ENCODE results near the gene DAZAP1. TPM values are rescaled to one million over a fixed set of nuclear protein-coding genes. Genes with fewer than 3 reads are reported as not detected.
"Not testable (repeated sequence)": the region's sequence is repeated elsewhere in the genome, so short reads cannot be mapped to it uniquely, and the experiment has no call there.

Gene DAZAP1
- total RNA-seq, 4 donors from 2014 or later: 1.2 to 102 (median 23.8) TPM

DNA sequence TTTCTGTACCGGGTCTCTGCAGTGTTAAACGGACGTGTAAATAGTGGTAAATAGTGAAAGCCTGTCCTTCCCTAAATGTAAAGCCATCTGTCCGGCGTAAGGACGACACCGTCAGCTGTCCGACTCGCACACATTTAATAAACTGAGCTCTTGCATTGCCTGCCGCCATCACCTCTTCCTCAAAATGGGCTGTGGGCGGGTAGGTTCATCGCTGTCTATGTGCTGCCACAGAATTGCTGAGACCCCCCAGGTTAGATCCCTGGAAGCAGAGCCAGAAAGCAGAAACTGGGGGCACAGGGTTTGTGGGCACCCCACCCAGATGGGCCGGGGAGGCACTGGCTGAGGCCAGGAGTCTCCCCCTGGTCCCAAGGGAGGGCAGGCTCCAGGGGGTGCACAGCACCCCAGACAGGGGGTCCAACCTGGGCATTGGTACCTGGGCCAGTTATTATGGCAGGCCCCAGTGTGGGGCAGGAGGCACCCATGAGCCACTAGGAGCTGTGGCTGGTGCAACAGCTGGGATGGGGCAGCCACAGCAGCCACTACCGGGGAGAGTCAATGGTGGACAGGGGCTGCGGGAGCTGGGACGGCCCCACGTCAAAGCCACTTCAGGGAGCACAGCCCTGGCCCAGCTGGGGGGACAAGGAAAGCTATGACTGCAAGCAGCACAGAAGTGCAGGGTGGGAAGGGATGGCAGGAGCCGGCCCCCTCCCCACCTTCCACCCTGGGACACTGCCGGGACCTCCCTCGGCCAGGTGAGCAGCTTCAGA lies 65.9 kb downstream of the DAZAP1 start:
- Histone ChIP-seq H3K27me3 (peaks cover 23 to 29% of the 10 kb centered on the region in 2 donors), H3K4me1 (peaks cover 8 to 37% of the 10 kb centered on the region in 2 donors), H3K27ac (no peak overlapping the region), H3K9me3 (no peaks in the 10 kb centered on the region), H3K4me3 (no peak overlapping the region), H3K36me3 (no peaks in the 10 kb centered on the region)
- TF ChIP-seq, protein P1, sequence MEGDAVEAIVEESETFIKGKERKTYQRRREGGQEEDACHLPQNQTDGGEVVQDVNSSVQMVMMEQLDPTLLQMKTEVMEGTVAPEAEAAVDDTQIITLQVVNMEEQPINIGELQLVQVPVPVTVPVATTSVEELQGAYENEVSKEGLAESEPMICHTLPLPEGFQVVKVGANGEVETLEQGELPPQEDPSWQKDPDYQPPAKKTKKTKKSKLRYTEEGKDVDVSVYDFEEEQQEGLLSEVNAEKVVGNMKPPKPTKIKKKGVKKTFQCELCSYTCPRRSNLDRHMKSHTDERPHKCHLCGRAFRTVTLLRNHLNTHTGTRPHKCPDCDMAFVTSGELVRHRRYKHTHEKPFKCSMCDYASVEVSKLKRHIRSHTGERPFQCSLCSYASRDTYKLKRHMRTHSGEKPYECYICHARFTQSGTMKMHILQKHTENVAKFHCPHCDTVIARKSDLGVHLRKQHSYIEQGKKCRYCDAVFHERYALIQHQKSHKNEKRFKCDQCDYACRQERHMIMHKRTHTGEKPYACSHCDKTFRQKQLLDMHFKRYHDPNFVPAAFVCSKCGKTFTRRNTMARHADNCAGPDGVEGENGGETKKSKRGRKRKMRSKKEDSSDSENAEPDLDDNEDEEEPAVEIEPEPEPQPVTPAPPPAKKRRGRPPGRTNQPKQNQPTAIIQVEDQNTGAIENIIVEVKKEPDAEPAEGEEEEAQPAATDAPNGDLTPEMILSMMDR (IDR thresholded peaks at IDR 0.05): no peak
- no peak for TF ChIP-seq POLR2A (IDR thresholded peaks at IDR 0.05)
- intact Hi-C loops (cut with DNase I; ENCODE audit: low total_unique reads): no loop called here
- no peak for DNase-seq

DNA sequence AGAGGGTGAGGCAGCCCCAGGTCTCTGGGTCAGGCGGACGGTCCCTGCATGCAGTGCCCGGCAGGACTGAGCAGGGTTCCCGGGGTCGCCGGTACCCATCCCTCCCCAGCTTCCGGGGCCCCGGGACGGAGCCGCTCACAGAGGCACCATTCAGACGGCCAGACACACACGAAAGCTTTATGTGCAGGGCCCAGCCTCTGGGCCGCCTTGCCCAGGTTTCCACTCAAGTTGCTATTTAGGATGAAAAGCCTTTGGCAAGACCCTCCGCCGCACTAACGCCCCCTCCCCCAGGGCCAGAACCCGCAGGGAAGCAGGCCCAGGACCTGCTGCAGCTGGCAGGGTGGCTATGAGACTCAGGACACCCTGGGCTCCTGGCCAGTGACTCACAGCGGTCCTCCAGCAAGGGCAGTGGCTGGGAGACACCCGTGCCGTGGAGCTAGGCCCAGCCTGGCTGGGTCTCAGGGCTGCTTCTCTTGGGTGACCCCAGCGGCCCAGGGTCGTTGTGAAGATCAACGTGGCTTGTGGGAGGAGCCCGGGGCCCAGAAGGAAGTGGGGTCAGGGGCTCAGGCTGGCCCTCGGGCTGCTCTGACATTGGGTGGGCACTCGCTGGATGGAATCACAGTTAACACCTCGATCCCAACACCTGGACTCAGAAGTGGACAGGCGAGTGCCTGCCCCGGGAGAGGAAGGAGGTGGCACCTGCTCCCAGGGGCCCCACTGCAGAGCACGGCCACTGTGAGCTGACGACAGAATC lies 66.8 kb downstream of the DAZAP1 start:
- no peak overlapping the region for H3K27ac ChIP-seq
- no peaks in the 10 kb centered on the region for H3K36me3 ChIP-seq
- peaks cover 4 to 33% of the 10 kb centered on the region in 2 donors for H3K4me1 ChIP-seq
- H3K27me3 ChIP-seq: peaks cover 18 to 22% of the 10 kb centered on the region in 2 donors
- no peaks in the 10 kb centered on the region for H3K9me3 ChIP-seq
- H3K4me3 ChIP-seq: no peak overlapping the region
- no peak for TF ChIP-seq POLR2A (IDR thresholded peaks at IDR 0.05)
- TF ChIP-seq, protein P1 (IDR thresholded peaks at IDR 0.05): no peak
- intact Hi-C loops (cut with DNase I; ENCODE audit: low total_unique reads): no loop called here
- DNase-seq: no peak

DNA sequence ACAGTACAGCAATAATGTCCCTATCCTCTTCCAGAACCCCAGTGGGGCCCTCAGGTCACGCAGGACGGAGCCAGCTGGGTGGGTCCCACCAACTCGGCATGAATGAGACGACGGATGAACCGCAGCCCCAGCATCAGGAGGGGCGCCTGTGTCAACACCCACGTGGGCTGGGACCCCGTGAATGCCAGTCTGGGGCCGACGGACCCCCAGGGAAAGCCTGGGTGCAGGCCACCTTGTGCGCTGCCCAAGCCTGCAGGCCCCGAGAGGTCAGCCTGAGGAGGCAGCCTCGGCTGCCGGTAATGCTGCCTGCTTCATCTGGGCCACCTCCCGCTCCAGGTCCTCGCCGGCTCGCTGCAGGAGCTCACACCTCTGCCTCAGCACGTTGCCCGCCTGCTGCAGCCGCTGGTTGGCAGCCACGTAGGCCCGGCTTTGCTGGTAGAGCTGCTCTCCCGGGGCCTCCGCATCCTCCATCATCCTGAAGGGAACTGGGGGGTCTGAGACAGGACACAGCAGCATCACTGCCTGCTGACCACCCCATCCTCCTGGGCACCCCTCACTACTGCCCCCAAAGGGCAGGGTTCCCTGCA lies 67.5 kb downstream of the DAZAP1 start:
- no peak for TF ChIP-seq POLR2A (IDR thresholded peaks at IDR 0.05)
- TF ChIP-seq, protein P1 (IDR thresholded peaks at IDR 0.05): no peak
- DNase-seq: no peak
- Histone ChIP-seq H3K27me3 (peaks cover 16 to 20% of the 10 kb centered on the region in 2 donors), H3K4me3 (no peak overlapping the region), H3K4me1 (peaks cover 4 to 26% of the 10 kb centered on the region in 2 donors), H3K27ac (no peak overlapping the region), H3K36me3 (no peaks in the 10 kb centered on the region), H3K9me3 (no peaks in the 10 kb centered on the region)
- intact Hi-C loops (cut with DNase I; ENCODE audit: low total_unique reads): no loop called here

GRCh38 chr19:1475751-1476437 lies 68.5 kb downstream of the DAZAP1 start:
- Histone ChIP-seq H3K36me3 (no peaks in the 10 kb centered on the region), H3K4me3 (no peak overlapping the region), H3K27ac (no peak overlapping the region), H3K9me3 (no peaks in the 10 kb centered on the region), H3K4me1 (peaks cover 3 to 16% of the 10 kb centered on the region in 2 donors), H3K27me3 (peaks cover 10 to 11% of the 10 kb centered on the region in 2 donors)
- no peak for DNase-seq
- TF ChIP-seq, protein P1 (IDR thresholded peaks at IDR 0.05): no peak
- TF ChIP-seq POLR2A (IDR thresholded peaks at IDR 0.05): no peak
- intact Hi-C loops (cut with DNase I; ENCODE audit: low total_unique reads): no loop called here

DNA sequence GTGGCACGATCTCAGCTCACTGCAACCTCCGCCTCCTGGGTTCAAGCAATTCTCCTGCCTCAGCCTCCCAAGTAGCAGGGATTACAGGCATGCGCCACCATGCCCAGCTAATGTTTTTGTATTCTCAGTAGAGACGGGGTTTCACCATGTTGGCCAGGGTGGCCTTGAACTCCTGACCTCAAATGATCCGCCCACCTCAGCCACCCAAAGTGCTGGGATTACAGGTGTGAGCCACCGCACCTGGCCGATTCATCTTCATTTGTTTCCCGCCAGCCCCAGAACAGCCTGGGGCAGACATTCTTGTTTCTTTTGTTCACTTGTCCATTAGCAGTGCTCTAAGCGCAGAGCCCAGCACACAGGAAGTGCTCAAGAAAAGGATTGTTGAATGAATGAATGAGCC lies 69.7 kb downstream of the DAZAP1 start:
- H3K9me3 ChIP-seq: not testable (repeated sequence)

More for the DNA sequence above, 69.7 kb downstream of the DAZAP1 start:
- DNase-seq; H3K36me3 ChIP-seq; H3K27ac ChIP-seq; H3K4me3 ChIP-seq; H3K27me3 ChIP-seq; intact Hi-C loops (cut with DNase I; ENCODE audit: low total_unique reads); H3K4me1 ChIP-seq: not testable (repeated sequence)
